ENCODE results near the gene CERK.

DNA sequence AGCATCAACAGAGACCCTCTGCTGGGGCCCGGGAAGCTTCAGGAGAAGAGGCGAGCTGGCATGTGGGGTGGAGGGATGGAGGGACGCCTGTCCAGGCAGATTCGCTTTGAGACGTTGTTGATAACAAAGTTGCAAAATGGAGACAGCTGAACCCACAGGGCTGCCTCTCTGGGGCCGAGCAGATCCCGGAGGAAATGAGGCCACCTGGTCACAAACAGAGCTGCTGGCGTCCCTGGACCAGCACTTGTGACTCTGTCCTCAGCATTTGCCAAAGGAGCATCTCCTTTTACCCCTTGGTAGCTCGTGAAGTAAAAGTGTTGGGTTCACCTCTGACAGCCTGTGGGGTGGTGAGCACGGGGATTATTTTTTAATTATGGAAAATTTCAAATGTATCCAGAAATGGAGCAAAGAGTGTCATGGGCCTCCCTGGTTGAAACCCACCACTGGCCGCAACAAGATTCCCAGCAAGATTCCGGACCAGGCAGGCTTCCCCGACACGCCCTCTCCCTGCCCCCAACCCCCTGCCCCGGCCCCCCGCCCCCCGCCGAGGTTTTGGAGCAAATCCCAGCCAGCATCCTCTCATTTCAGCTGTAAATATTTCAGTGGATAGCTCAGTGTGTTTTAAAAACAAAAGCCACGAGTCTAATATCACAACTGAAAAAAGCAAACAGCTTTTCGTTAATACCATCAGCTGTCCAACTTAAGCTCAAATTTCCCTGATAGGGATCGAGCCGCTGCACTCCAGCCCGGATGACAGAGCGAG lies 97.6 kb downstream of the CERK start:
- TF ChIP-seq, protein P1, sequence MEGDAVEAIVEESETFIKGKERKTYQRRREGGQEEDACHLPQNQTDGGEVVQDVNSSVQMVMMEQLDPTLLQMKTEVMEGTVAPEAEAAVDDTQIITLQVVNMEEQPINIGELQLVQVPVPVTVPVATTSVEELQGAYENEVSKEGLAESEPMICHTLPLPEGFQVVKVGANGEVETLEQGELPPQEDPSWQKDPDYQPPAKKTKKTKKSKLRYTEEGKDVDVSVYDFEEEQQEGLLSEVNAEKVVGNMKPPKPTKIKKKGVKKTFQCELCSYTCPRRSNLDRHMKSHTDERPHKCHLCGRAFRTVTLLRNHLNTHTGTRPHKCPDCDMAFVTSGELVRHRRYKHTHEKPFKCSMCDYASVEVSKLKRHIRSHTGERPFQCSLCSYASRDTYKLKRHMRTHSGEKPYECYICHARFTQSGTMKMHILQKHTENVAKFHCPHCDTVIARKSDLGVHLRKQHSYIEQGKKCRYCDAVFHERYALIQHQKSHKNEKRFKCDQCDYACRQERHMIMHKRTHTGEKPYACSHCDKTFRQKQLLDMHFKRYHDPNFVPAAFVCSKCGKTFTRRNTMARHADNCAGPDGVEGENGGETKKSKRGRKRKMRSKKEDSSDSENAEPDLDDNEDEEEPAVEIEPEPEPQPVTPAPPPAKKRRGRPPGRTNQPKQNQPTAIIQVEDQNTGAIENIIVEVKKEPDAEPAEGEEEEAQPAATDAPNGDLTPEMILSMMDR (IDR thresholded peaks at IDR 0.05 in 8 of 11, conservative IDR thresholded peaks at IDR 0.05 in 3 of 11) = no peak
- TF ChIP-seq POLR2A (IDR thresholded peaks at IDR 0.05) = no peak

All from spleen (tissue), 7 donors.